Stimulated activated effector memory CD8-positive, alpha-beta T cell treated with anti-CD3 and anti-CD28 coated beads, Interleukin-12 subunit alpha, Interleukin-12 subunit beta, amount 100 ng/mL, for 72 hours (primary cell): ENCODE data around the gene USH1G.
"Not testable (repeated sequence)": the region's sequence is repeated elsewhere in the genome, so short reads cannot be mapped to it uniquely, and the experiment has no call there.

ENCODE experiments used
- ATAC-seq: fragments of 150-1000 bp; cut with Tn5 transposase; 2 replicates; pipeline ENCODE4 v1.10.0; 2021
- DNase-seq, 2 donors: peaks; one replicate each; pipeline ENCODE4 v3.0.0; 2021 to 2022; ENCODE audit warnings: low spot score in 2 of 2
- H3K27ac Mint-ChIP-seq: one replicate; pipeline ENCODE4 v1.8.0; 2022; ENCODE audit warnings: mild to moderate bottlenecking, mixed read lengths
- H3K36me3 Mint-ChIP-seq: one replicate; pipeline ENCODE4 v1.8.0; 2022; ENCODE audit warnings: mild to moderate bottlenecking, mixed read lengths
- H3K4me1 Mint-ChIP-seq: one replicate; pipeline ENCODE4 v1.8.0; 2022; ENCODE audit warnings: mixed read lengths
- H3K4me3 Mint-ChIP-seq: one replicate; pipeline ENCODE4 v1.8.0; 2022; ENCODE audit warnings: mild to moderate bottlenecking, mixed read lengths
- H3K9me3 Mint-ChIP-seq: one replicate; pipeline ENCODE4 v1.8.0; 2022; ENCODE audit warnings: mixed read lengths

USH1G gene

DNA sequence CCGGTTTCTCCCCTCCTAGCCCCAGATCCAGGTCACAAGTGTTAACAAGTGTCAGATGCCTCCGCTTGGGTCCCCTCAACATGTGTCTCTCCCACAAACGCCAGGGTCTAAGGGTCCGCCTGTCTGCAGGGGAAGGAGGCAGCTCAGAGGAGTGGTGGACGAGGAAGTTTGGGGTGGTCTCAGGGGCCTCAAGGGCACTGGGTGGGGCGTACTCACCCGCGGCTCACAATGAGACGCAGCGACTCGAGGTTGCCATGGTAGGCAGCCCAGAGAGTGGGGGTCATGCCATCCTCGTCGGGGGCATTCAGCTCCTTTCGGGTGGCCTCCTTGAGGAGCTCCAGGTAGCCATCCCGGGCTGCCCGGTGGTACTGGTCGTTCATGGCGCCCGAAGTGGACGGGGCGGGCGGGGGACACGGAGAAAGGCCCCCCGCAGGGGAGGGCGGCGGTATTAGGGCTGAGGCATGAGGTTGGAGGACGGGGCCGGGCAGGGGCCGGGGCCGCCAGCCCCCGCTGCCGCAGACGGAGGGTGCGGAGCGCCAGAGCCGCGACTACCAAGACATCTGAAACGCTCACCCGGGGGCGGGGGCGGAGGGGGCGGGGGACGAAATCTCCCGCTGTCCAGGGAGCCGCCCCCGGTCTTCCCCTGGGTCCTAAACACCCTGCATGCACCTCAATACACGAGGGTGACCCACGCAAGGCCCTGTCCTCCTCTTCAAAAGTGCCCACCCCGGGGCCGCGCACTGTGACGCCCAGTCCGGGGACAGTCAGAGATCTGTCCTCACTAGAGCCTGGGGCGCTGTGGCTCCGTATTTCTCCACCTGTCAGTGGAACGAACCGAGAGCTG lies at the start of gene USH1G:
Gene USH1G, minus strand, starts transcription at position 562 of the 844 bp plus-strand sequence. Its CDS starts 182 bp downstream, at position 380.
- DNase-seq (peak in 1 of 2 donors; percentile 14), ATAC-seq (peak; percentile 55)
- H3K27ac Mint-ChIP-seq: no peak within 1 kb of the TSS
- no peaks in the 10 kb centered on the region for H3K36me3 Mint-ChIP-seq
- peaks cover 21% of the 10 kb centered on the region for H3K4me1 Mint-ChIP-seq
- peak within 1 kb of the TSS; percentile 46 for H3K4me3 Mint-ChIP-seq
- no peaks in the 10 kb centered on the region for H3K9me3 Mint-ChIP-seq

GRCh38 chr17:74972107-74972972 lies 49.3 kb upstream of the USH1G start, which contains the start of gene HID1:
Gene HID1 (minus strand): TSS chr17:74972759. CDS start chr17:74972656, 103 bp downstream.
- peak; percentile 84 for ATAC-seq
- H3K9me3 Mint-ChIP-seq: no peaks in the 10 kb centered on the region
- peaks cover 6% of the 10 kb centered on the region for H3K36me3 Mint-ChIP-seq
- no peak within 1 kb of the TSS for H3K27ac Mint-ChIP-seq
- peaks cover 13% of the 10 kb centered on the region for H3K4me1 Mint-ChIP-seq
- DNase-seq: peak; percentile 59 to 76
- peak within 1 kb of the TSS; percentile 89 for H3K4me3 Mint-ChIP-seq

GRCh38 chr17:74971842-74972106 lies 48.7 kb upstream of the USH1G start:
- H3K27ac Mint-ChIP-seq: no peak overlapping the region
- DNase-seq (no peak), ATAC-seq (no peak)
- no peaks in the 10 kb centered on the region for H3K9me3 Mint-ChIP-seq
- peaks cover 6% of the 10 kb centered on the region for H3K36me3 Mint-ChIP-seq
- H3K4me1 Mint-ChIP-seq: peaks cover 13% of the 10 kb centered on the region
- H3K4me3 Mint-ChIP-seq: peak overlapping the region; percentile 89

DNA sequence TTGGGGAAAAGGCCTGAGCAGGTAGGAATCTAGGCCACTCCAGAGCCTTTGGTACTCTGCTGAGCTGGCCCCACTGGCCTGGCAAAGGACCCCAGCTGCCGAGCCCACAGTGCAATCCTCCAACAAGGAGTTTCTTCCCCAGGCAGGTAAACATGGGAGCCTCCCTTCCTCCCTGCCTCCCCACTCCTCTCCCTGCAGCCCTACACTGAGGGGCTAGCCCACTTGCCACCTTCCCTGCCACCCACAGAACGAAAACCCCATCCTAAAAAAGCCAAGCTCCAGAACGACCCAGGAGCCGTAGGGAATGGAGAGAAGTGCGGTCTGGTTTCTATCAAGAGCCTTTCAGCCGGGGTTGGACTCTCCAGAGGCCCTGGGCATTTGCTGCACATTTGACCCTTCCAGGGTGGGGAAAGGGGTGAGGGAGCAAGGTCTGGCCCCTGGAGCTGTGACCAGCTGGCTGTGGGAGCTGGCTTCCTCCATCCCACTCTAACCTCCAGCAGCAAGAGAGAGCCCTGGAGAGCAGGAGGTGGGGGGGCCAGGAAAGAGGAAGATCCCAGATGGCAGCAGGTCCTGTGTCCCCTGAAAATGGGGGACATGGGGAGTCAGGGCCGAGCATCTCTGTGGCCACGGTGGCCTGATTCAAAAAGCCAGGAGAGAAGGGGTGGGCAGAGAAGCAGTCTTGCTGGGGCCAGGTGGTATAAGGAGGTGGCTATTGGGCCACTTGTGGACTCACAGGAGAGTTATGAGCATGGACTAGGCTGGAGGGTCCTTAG lies 48.2 kb upstream of the USH1G start:
- H3K9me3 Mint-ChIP-seq: no peaks in the 10 kb centered on the region
- peak overlapping the region; percentile 89 for H3K4me3 Mint-ChIP-seq
- peaks cover 13% of the 10 kb centered on the region for H3K4me1 Mint-ChIP-seq
- H3K27ac Mint-ChIP-seq: no peak overlapping the region
- ATAC-seq (no peak), DNase-seq (no peak)
- peaks cover 6% of the 10 kb centered on the region for H3K36me3 Mint-ChIP-seq

DNA sequence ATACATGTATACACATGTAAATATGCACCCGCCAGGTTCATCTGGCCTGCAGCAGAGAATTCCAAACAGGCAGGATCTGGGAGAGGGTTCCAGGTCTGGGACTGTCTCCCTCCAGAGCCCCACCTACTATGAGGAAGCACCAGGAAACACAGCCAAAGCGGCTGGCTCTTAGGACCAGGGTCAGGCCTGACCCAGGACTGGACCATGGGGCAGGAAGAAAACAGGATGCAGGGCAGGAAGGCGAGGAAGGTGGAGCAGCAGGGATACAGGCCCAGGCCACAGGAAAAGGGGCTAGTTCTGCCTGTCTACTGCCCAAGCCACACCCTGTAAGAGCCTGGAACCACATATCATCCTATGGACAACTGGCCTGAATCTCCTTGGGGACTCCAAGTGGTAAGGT lies 47.3 kb upstream of the USH1G start:
- H3K9me3 Mint-ChIP-seq: no peaks in the 10 kb centered on the region
- H3K36me3 Mint-ChIP-seq: peaks cover 6% of the 10 kb centered on the region
- H3K4me3 Mint-ChIP-seq: no peak overlapping the region
- ATAC-seq: no peak
- H3K4me1 Mint-ChIP-seq: peaks cover 13% of the 10 kb centered on the region
- no peak for DNase-seq
- H3K27ac Mint-ChIP-seq: no peak overlapping the region

- not testable (repeated sequence) for H3K9me3 Mint-ChIP-seq, ATAC-seq, H3K27ac Mint-ChIP-seq, H3K36me3 Mint-ChIP-seq, H3K4me3 Mint-ChIP-seq, DNase-seq
- peaks cover 13% of the 10 kb centered on the region for H3K4me1 Mint-ChIP-seq
Measured at GRCh38 chr17:74969501-74969900, 46.4 kb upstream of the USH1G start.

DNA sequence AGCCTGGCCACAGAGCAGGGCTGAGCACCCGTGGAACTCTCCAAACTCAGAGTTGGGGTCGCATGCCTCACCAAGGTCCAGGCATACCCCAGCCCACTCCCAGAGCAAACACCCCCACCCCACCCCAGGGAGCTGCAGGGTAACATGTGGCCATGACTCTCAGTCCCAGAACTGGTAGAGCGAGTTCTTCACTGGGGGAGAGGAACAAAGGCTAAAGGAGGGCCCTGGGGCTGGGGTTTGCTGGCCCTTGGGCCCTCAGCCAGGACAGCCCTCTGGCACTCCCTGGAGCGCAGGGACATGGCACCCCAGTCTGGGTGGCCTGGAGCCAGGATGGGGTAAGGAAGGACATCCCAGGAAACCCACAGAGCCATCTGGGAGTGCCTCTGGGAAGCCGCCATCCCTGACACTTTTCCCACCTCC lies 45.3 kb upstream of the USH1G start:
- H3K4me3 Mint-ChIP-seq: no peak overlapping the region
- ATAC-seq (no peak), DNase-seq (no peak)
- H3K9me3 Mint-ChIP-seq: no peaks in the 10 kb centered on the region
- H3K27ac Mint-ChIP-seq: no peak overlapping the region
- peaks cover 6% of the 10 kb centered on the region for H3K36me3 Mint-ChIP-seq
- H3K4me1 Mint-ChIP-seq: peaks cover 13% of the 10 kb centered on the region

DNA sequence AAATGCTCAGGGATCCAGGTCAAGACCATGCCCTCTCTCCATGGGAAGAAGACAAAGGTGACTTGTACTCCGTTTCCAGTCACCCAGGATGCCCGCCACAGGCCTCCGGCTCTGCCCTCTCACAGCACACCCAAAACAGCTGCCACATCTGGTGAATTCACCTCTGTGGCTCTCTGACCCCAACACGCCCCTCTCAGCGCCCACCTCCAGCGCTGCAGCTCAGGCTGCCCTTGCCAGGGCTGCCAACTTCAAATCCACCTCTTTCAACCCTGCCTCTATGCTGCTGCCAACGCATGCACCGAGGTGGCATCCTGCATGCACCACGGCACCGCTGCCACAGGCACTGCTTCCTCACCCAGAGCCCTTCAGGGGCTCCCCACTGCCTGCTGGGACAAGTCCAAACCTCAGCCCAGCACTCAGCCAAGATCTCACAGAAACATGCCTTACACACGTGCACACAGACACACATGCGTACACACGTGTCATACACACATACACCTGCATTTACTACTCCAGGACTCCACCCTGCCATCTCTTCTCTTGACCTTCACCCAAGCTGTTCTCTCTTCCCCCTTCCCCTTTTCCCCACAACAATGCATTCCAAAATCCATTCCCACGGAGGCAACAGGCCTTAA lies 42.0 kb upstream of the USH1G start:
- DNase-seq (no peak), ATAC-seq (no peak)
- Mint-ChIP-seq H3K4me1 (peaks cover 5% of the 10 kb centered on the region), H3K36me3 (no peaks in the 10 kb centered on the region), H3K9me3 (no peaks in the 10 kb centered on the region), H3K27ac (peak overlapping the region; percentile 27), H3K4me3 (no peak overlapping the region)

- Mint-ChIP-seq H3K36me3 (no peaks in the 10 kb centered on the region), H3K4me1 (peaks cover 5% of the 10 kb centered on the region), H3K9me3 (no peaks in the 10 kb centered on the region), H3K4me3 (no peak overlapping the region), H3K27ac (no peak overlapping the region)
- ATAC-seq: no peak
- DNase-seq: no peak
Measured at GRCh38 chr17:74964246-74964761, 41.2 kb upstream of the USH1G start.

GRCh38 chr17:74963656-74964055 lies 40.6 kb upstream of the USH1G start:
- Mint-ChIP-seq H3K9me3 (no peaks in the 10 kb centered on the region), H3K4me3 (no peak overlapping the region), H3K4me1 (peaks cover 5% of the 10 kb centered on the region), H3K36me3 (no peaks in the 10 kb centered on the region), H3K27ac (no peak overlapping the region)
- ATAC-seq (no peak), DNase-seq (no peak)

- Mint-ChIP-seq H3K36me3 (no peaks in the 10 kb centered on the region), H3K27ac (no peak overlapping the region), H3K4me1 (peaks cover 9% of the 10 kb centered on the region), H3K4me3 (no peak overlapping the region), H3K9me3 (no peaks in the 10 kb centered on the region)
- ATAC-seq: no peak
- no peak for DNase-seq
Measured at GRCh38 chr17:74962622-74963394, 39.8 kb upstream of the USH1G start.

GRCh38 chr17:74961657-74962350 lies 38.7 kb upstream of the USH1G start:
- Mint-ChIP-seq H3K4me1 (peaks cover 9% of the 10 kb centered on the region), H3K4me3 (no peak overlapping the region), H3K9me3 (no peaks in the 10 kb centered on the region), H3K36me3 (no peaks in the 10 kb centered on the region), H3K27ac (no peak overlapping the region)
- DNase-seq: peak; percentile 80 to 91
- ATAC-seq: peak; percentile 74

DNA sequence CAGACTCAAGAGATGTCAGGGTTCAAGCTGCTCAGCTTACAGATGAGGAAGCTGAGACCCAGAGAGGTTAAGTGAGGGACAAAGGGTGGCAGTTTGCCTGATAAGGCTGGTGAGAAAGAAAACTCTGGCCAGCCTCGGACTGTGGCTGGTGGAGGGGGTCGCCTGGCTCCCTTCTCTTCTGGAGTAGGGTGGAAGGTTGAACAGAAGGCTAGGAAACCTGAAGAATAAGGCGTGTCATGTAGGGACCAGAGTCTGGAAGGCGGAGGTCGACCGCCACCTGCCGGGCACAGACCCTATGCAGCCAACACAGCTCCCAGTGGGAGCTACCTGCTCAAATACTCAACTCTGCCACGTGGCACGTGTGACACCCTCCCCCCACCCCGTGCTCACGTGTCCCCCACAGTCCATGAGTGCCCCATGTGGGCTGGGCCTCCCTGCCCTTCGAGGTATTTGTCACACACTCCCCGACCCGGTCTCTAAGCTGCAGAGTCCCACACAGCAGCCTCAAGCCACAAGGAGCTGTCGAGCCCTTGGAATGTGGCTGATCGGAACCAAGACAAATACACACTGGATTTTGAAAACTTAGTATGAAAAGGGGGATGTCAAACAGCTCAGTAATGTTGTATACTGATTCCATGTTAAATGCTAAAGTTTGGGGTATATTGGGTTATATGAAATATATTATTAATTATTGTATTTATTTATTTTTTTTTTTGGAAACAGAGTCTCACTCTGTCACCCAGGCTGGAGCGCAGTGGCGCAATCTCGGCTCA lies 37.7 kb upstream of the USH1G start:
- peak; percentile 55 for ATAC-seq
- Mint-ChIP-seq H3K36me3 (no peaks in the 10 kb centered on the region), H3K27ac (no peak overlapping the region), H3K4me3 (no peak overlapping the region), H3K9me3 (no peaks in the 10 kb centered on the region), H3K4me1 (peaks cover 9% of the 10 kb centered on the region)
- no peak for DNase-seq
